Measurements from ENCODE around the gene ZBTB18. TPM values are rescaled to one million over a fixed set of nuclear protein-coding genes. Genes with fewer than 3 reads are reported as not detected.

Gene ZBTB18
- total RNA-seq, 2 experiments from 2014 or later = 9.9 to 18.9 TPM

DNA sequence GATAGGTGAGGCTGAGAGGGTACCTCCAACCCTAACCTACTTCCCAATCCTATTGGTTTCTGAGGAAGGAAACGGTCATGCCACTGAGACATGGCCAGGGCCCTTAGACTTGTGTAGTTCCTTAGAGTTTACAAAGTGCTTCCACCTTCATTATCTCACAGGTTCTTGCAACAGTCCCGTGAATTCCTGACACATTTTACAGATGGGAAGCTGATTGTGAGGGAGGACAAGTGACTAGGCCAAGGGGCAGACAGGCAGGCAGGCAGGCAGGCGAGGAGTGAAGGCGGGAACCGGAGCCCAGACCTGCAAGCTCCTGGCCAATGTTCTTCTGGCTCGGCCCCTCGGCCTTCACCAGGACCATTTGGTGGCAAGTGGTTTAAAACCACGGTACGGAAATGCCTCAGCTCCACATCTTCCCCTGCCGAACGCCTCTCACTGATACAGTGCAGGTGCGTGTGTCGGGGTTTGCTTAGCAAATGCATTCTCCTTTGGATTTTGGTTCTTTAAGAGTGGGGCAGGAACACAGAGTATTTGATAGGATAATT is 45.1 kb downstream of the ZBTB18 start:
- POLR2A ChIA-PET = no interaction called here
- TF ChIP-seq, protein P1, sequence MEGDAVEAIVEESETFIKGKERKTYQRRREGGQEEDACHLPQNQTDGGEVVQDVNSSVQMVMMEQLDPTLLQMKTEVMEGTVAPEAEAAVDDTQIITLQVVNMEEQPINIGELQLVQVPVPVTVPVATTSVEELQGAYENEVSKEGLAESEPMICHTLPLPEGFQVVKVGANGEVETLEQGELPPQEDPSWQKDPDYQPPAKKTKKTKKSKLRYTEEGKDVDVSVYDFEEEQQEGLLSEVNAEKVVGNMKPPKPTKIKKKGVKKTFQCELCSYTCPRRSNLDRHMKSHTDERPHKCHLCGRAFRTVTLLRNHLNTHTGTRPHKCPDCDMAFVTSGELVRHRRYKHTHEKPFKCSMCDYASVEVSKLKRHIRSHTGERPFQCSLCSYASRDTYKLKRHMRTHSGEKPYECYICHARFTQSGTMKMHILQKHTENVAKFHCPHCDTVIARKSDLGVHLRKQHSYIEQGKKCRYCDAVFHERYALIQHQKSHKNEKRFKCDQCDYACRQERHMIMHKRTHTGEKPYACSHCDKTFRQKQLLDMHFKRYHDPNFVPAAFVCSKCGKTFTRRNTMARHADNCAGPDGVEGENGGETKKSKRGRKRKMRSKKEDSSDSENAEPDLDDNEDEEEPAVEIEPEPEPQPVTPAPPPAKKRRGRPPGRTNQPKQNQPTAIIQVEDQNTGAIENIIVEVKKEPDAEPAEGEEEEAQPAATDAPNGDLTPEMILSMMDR (conservative IDR thresholded peaks at IDR 0.05; ENCODE audit: low read length) = no peak
- TF ChIP-seq EZH2phosphoT487 (IDR thresholded peaks at IDR 0.05; ENCODE audit: borderline replicate concordance, low read depth, low read length) = no peak
- no peak overlapping the region for H2AFZ ChIP-seq (ENCODE audit: low read length)
- no peaks in the 10 kb centered on the region for H3K9me3 ChIP-seq (ENCODE audit: low read length)
- CTCF ChIA-PET (ENCODE audit: unreplicated experiment) = no interaction called here
- H3K4me1 ChIP-seq (ENCODE audit: insufficient read depth, low read length, poor library complexity, severe bottlenecking) = no peaks in the 10 kb centered on the region
- intact Hi-C loops (cut with micrococcal nuclease; ENCODE audit: unreplicated experiment) = no loop called here
- BruUV-seq (replicated peaks) = no TSS peak
- H3K27ac ChIP-seq (ENCODE audit: low read depth, low read length, poor library complexity, severe bottlenecking) = no peak overlapping the region
- no peaks in the 10 kb centered on the region for H3K79me2 ChIP-seq (ENCODE audit: insufficient read depth, low read depth, low read length)
- H3K4me3 ChIP-seq (ENCODE audit: low read depth, low read length, poor library complexity, severe bottlenecking) = no peak overlapping the region
- H3K4me2 ChIP-seq (ENCODE audit: low read length) = no peak overlapping the region
- no peaks in the 10 kb centered on the region for H4K20me1 ChIP-seq (ENCODE audit: insufficient read depth, low read length)
- DNase-seq (ENCODE audit: low spot score) = no peak
- no peaks in the 10 kb centered on the region for H3K36me3 ChIP-seq (ENCODE audit: insufficient read depth, low read length)
- H3K9me2 ChIP-seq (ENCODE audit: insufficient read depth, low read length) = no peaks in the 10 kb centered on the region

DNA sequence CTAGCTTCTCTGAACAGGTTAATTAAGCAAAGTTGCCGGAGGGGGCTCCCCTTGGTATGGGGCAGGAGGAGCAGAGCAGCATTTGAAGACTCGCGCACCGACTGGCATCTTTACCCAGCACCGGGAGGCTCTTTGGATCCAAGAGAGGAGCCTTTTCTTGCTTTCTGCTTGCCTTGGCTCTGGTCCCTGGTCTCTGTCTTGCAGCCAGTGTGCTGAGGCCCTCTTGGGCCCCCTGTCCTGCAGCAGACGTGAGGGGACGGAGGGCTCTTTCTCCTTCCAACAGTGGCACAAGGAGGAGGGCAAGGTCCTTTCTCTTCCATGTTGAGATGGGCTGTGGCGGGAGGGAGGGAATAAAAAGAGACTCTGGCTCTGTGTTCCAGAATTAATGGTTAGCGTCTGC is 45.6 kb downstream of the ZBTB18 start:
- intact Hi-C loops (cut with micrococcal nuclease; ENCODE audit: unreplicated experiment) = no loop called here
- no TSS peak for BruUV-seq (replicated peaks)
- CTCF ChIA-PET (ENCODE audit: unreplicated experiment) = no interaction called here
- H2AFZ ChIP-seq (ENCODE audit: low read length) = no peak overlapping the region
- no peaks in the 10 kb centered on the region for H3K4me1 ChIP-seq (ENCODE audit: insufficient read depth, low read length, poor library complexity, severe bottlenecking)
- TF ChIP-seq EZH2phosphoT487 (IDR thresholded peaks at IDR 0.05; ENCODE audit: borderline replicate concordance, low read depth, low read length) = no peak
- TF ChIP-seq, protein P1 (conservative IDR thresholded peaks at IDR 0.05; ENCODE audit: low read length) = no peak
- no peak overlapping the region for H3K4me3 ChIP-seq (ENCODE audit: low read depth, low read length, poor library complexity, severe bottlenecking)
- no peaks in the 10 kb centered on the region for H3K9me2 ChIP-seq (ENCODE audit: insufficient read depth, low read length)
- no peaks in the 10 kb centered on the region for H3K9me3 ChIP-seq (ENCODE audit: low read length)
- H3K27ac ChIP-seq (ENCODE audit: low read depth, low read length, poor library complexity, severe bottlenecking) = no peak overlapping the region
- H3K4me2 ChIP-seq (ENCODE audit: low read length) = no peak overlapping the region
- POLR2A ChIA-PET = no interaction called here
- no peaks in the 10 kb centered on the region for H4K20me1 ChIP-seq (ENCODE audit: insufficient read depth, low read length)
- DNase-seq (ENCODE audit: low spot score) = no peak
- H3K79me2 ChIP-seq (ENCODE audit: insufficient read depth, low read depth, low read length) = no peaks in the 10 kb centered on the region
- no peaks in the 10 kb centered on the region for H3K36me3 ChIP-seq (ENCODE audit: insufficient read depth, low read length)

DNA sequence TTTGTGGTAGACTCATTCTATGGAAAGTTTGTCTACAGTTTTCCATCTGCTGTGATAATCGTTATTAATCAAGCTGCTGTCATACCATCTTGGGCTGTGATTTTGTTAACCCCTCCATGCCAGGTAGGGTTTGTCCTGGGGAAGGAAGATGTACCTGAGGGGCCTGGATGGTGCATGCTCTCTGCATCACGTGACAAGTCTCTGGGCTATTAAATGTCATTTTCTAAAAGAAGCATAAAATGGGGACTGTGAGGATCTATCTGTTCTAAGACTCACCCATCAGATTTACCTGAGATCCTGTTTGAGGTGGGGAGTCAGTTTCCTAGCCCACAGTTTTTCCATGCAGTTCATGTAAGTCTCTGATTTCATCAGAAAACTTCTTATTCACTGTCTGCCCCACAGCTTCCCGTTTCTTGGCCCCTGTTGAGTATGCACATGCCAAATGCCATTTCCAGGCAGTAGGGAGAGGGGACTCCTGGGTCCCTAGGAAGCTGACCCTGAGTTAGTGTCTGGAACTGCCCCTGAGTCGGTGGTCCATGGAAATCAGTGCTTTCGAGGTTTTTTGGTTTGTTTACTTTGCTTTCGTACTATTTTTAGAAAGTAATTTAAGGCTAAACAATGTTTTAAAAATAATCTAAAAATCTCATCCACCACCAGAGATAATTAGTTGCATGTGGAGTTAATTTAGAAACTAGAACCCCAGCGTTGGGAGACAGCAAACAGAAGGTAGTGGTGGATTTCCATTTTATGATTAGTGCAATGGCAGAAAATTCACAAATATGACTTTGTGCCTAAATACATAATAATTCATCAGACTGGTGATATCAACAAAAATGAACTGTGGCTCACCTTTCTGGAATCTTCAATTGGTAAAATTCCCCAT is 46.7 kb downstream of the ZBTB18 start:
- CTCF ChIA-PET (ENCODE audit: unreplicated experiment) = no interaction called here
- TF ChIP-seq, protein P1 (conservative IDR thresholded peaks at IDR 0.05; ENCODE audit: low read length) = no peak
- TF ChIP-seq EZH2phosphoT487 (IDR thresholded peaks at IDR 0.05; ENCODE audit: borderline replicate concordance, low read depth, low read length) = no peak
- Histone ChIP-seq H3K27ac (ENCODE audit: low read depth, low read length, poor library complexity, severe bottlenecking) (no peak overlapping the region), H3K9me2 (ENCODE audit: insufficient read depth, low read length) (no peaks in the 10 kb centered on the region), H2AFZ (ENCODE audit: low read length) (no peak overlapping the region), H3K79me2 (ENCODE audit: insufficient read depth, low read depth, low read length) (no peaks in the 10 kb centered on the region), H3K36me3 (ENCODE audit: insufficient read depth, low read length) (no peaks in the 10 kb centered on the region), H3K9me3 (ENCODE audit: low read length) (no peaks in the 10 kb centered on the region), H3K4me3 (ENCODE audit: low read depth, low read length, poor library complexity, severe bottlenecking) (no peak overlapping the region), H3K4me2 (ENCODE audit: low read length) (no peak overlapping the region), H4K20me1 (ENCODE audit: insufficient read depth, low read length) (no peaks in the 10 kb centered on the region), H3K4me1 (ENCODE audit: insufficient read depth, low read length, poor library complexity, severe bottlenecking) (no peaks in the 10 kb centered on the region)
- no peak for DNase-seq (ENCODE audit: low spot score)
- POLR2A ChIA-PET = interaction anchor here (0.6 kb wide), 1 partner anchor 1324 kb away, joined by 3 read pairs; no protein-coding TSS in a partner anchor
- BruUV-seq (replicated peaks) = no TSS peak
- intact Hi-C loops (cut with micrococcal nuclease; ENCODE audit: unreplicated experiment) = no loop called here
